Ovary (tissue), 9 donors: ENCODE results near the gene HOXA4. TPM values are rescaled to one million over a fixed set of nuclear protein-coding genes. Genes with fewer than 3 reads are reported as not detected.

ENCODE experiments used
- DNase-seq, 5 donors: peaks; one replicate each; pipeline ENCODE4 v3.0.0-alpha.2; 2019 to 2020
- H3K27ac ChIP-seq, 2 donors: fragments of 200-600 bp; one replicate each; pipeline versions ENCODE4 v1.5.1 to v1.8.0; 2019 to 2022
- H3K27me3 ChIP-seq: fragments of 200-600 bp; one replicate; pipeline ENCODE4 v1.8.0; 2022
- H3K36me3 ChIP-seq: fragments of 200-600 bp; sonication (generic); one replicate; pipeline ENCODE4 v1.5.1; 2019
- H3K4me1 ChIP-seq: one replicate; pipeline ENCODE4 v1.8.1; 2013; ENCODE audit warnings: mild to moderate bottlenecking, moderate library complexity; ENCODE audit not compliant: insufficient read depth
- H3K4me3 ChIP-seq: fragments of 200-600 bp; sonication (generic); one replicate; pipeline ENCODE4 v1.5.1; 2017
- H3K9me3 ChIP-seq, 2 donors: fragments of 200-600 bp in 1 of 2; sonication (generic) in 1 of 2; one replicate each; pipeline versions ENCODE4 v1.5.1 to v1.8.1; 2013 to 2019; ENCODE audit warnings: mild to moderate bottlenecking in 1 of 2, moderate library complexity in 1 of 2
- CTCF ChIP-seq, 3 donors: fragments of 450-650 bp in 2 of 3; fragments of 200-600 bp in 1 of 3; IDR thresholded peaks; one replicate each; pipeline versions ENCODE4 v1.5.1 to v1.8.0; 2016 to 2022; ENCODE audit warnings: antibody characterized with exemption in 3 of 3, mild to moderate bottlenecking in 1 of 3
- EP300 ChIP-seq: sonication (generic); formaldehyde crosslinking; IDR thresholded peaks from one replicate; pipeline ENCODE4 v1.6.1; 2017; ENCODE audit warnings: antibody characterized with exemption
- POLR2A ChIP-seq: fragments of 450-650 bp; IDR thresholded peaks from one replicate; pipeline ENCODE4 v1.6.1; 2017; ENCODE audit warnings: antibody characterized with exemption, mild to moderate bottlenecking, moderate library complexity
- WGBS, 3 donors: extraction: QIAGEN DNeasy Blood & Tissue Kit in 1 of 3; methylation state at CpG; one replicate each; pipeline versions ENCODE4 v1.1.5 to v1.1.7; 2013 to 2017; 5-methylcytosine and 5-hydroxymethylcytosine counted together
- intact Hi-C, 4 donors: fragments of 100-400 bp; cut with DNase I; formaldehyde crosslinking; loops; one replicate each; pipeline versions ENCODE4 v1.11.0 to v1.15.1; 2022 to 2023
- polyA plus RNA-seq, 2 donors: library from polyadenylated mRNA; stranded (reverse); fragments of 200-250 nt in 1 of 2; fragments of 350-450 nt in 1 of 2; fragmentation: Illumina TruSeq in 1 of 2; extraction: RNeasy Lipid Tissue Mini Kit (QIAGEN cat#74804) in 1 of 2; gene quantifications; one replicate each; pipeline ENCODE4 v1.2.3, GENCODE V29; 2013 to 2014
- total RNA-seq, 7 donors: library from RNA; depleted of rRNA in 2 of 7; stranded (reverse); fragments of >200 nt in 2 of 7; fragmentation: NEBNext Ultra II Directional in 3 of 7; extraction: Animal tissue kit (Norgen Biotek cat#: 25700) in 3 of 7; gene quantifications; one replicate each; pipeline versions ENCODE4 v1.1.0 to v1.2.4, GENCODE V29; 2016 to 2023
- donor health status: DM: no; HTN: no; CAD: no; lungs with moderate emphysema.
- donor health status: DM: no; HTN: no; CAD: no.
- donor health status: Bipolar disorder and iron deficiency.
- donor health status: DM: yes; HTN: yes; CAD: no.
- donor health status: DM: no; HTN: no; CAD: no.
- donor health status: DM: yes; HTN: yes; CAD: no.

The HOXA4 gene
- total and polyA plus RNA-seq, 9 donors: 0.22 to 34.0 (median 3.5) TPM

DNA sequence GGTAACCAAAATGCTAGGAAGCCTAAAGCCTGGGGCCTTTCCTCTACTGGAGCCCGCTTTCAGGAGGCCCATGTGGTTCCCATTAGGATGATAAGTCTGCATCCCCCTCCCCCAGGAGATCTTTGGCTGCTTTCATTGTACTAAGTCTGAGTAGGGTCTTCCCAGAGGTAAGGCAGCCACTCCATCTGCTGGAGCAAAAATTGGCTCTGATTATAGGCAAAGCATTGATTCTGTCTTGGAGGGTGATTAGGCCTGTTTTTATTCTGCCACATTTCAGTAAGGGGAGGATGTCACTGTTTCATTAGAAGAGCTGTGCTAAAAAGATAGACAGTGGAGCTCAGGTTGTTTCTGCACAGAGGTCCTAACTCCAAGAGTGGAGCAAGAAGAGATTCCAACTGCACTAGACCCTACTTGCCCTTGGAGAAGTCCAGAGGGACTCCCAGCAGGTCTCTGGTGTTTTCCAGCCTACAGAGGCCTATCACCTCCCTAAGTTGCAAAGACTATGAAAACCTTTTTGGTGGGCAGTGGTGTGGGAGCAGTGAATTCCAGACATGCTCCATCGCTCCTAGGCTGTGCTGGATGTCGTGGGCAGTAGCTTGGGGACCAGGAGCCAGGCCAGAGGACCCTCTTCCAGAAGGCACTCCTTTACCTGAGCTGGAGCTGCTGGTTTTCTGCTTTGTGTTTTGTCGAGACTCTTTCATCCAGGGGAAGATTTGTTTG, 20.9 kb downstream of the HOXA4 start:
- no peak overlapping the region for H3K27ac ChIP-seq
- H3K27me3 ChIP-seq: peaks cover 3% of the 10 kb centered on the region
- H3K4me3 ChIP-seq: no peak overlapping the region
- no peak for DNase-seq
- H3K4me1 ChIP-seq: no peaks in the 10 kb centered on the region
- no peaks in the 10 kb centered on the region for H3K36me3 ChIP-seq
- WGBS, 3 donors: 87 to 92% (median 90%) methylated on average over 4 of the region's 4 CpGs
- H3K9me3 ChIP-seq: no peaks in the 10 kb centered on the region
- no peak for TF ChIP-seq CTCF (IDR thresholded peaks at IDR 0.05)
- intact Hi-C loops: no loop called here

- H3K27ac ChIP-seq: no peak overlapping the region
- no peaks in the 10 kb centered on the region for H3K9me3 ChIP-seq
- H3K4me1 ChIP-seq: no peaks in the 10 kb centered on the region
- H3K36me3 ChIP-seq: no peaks in the 10 kb centered on the region
- peak in 1 of 5 donors; percentile 59 for DNase-seq
- 37 to 52% (median 48%) methylated on average over 34 to 41 of the region's 41 CpGs for WGBS, 3 donors
- no peak overlapping the region for H3K4me3 ChIP-seq
- intact Hi-C loops: no loop called here
- H3K27me3 ChIP-seq: peaks cover 3% of the 10 kb centered on the region
- TF ChIP-seq CTCF (IDR thresholded peaks at IDR 0.05) (no peak), POLR2A (no peak), EP300 (no peak)
Observed at GRCh38 chr7:27108390-27109127, 22.0 kb downstream of the HOXA4 start.

GRCh38 chr7:27107391-27108381, 22.9 kb downstream of the HOXA4 start:
- no peaks in the 10 kb centered on the region for H3K9me3 ChIP-seq
- DNase-seq: peak in 1 of 5 donors; percentile 51
- peak overlapping the region; percentile 12 for H3K4me3 ChIP-seq
- WGBS, 3 donors: 42 to 59% (median 44%) methylated on average over 34 to 47 of the region's 47 CpGs
- TF ChIP-seq POLR2A (no peak), EP300 (no peak), CTCF (IDR thresholded peaks at IDR 0.05) (no peak)
- intact Hi-C loops: no loop called here
- no peaks in the 10 kb centered on the region for H3K36me3 ChIP-seq
- peaks cover 3% of the 10 kb centered on the region for H3K27me3 ChIP-seq
- no peaks in the 10 kb centered on the region for H3K4me1 ChIP-seq
- no peak overlapping the region for H3K27ac ChIP-seq

- WGBS, 3 donors: 37 to 46% (median 43%) methylated on average over 14 of the region's 14 CpGs
- no peaks in the 10 kb centered on the region for H3K9me3 ChIP-seq
- no peaks in the 10 kb centered on the region for H3K4me1 ChIP-seq
- H3K4me3 ChIP-seq: peak overlapping the region; percentile 26
- TF ChIP-seq CTCF (IDR thresholded peaks at IDR 0.05) (no peak), POLR2A (no peak), EP300 (no peak)
- H3K36me3 ChIP-seq: no peaks in the 10 kb centered on the region
- intact Hi-C loops: no loop called here
- H3K27me3 ChIP-seq: peaks cover 3% of the 10 kb centered on the region
- no peak for DNase-seq
- H3K27ac ChIP-seq: peak overlapping the region in 1 of 2 donors; percentile 38
Observed at GRCh38 chr7:27106901-27107240, 23.7 kb downstream of the HOXA4 start.
